ENCODE data around the gene RNF224.
"Not testable (repeated sequence)": the region's sequence is repeated elsewhere in the genome, so short reads cannot be mapped to it uniquely, and the experiment has no call there.

Gene RNF224

DNA sequence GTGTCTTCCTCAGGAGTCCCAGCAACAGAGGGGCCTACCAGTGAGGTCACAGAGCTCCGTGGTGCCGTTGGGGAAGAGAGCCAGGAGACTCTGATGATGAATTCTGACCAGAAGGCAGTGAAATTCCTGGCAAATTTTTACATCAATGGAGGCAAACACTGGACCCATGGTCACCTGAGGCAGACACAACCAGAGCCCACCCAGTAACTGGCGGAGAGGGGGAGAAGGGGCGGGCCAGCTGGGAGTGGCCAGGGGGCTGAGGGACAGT lies 23.8 kb downstream of the RNF224 start, which contains the start of gene STPG3:
Gene STPG3, plus strand, starts transcription at position 93 of the 268 bp plus-strand sequence. Its CDS starts 1 bp downstream, at position 94.
- DNase-seq (ENCODE audit: insufficient read length, low spot score) (no peak), FAIRE-seq (no peak)
- TF ChIP-seq POLR2A (IDR thresholded peaks at IDR 0.05; ENCODE audit: low read depth, low read length), result no peak

DNA sequence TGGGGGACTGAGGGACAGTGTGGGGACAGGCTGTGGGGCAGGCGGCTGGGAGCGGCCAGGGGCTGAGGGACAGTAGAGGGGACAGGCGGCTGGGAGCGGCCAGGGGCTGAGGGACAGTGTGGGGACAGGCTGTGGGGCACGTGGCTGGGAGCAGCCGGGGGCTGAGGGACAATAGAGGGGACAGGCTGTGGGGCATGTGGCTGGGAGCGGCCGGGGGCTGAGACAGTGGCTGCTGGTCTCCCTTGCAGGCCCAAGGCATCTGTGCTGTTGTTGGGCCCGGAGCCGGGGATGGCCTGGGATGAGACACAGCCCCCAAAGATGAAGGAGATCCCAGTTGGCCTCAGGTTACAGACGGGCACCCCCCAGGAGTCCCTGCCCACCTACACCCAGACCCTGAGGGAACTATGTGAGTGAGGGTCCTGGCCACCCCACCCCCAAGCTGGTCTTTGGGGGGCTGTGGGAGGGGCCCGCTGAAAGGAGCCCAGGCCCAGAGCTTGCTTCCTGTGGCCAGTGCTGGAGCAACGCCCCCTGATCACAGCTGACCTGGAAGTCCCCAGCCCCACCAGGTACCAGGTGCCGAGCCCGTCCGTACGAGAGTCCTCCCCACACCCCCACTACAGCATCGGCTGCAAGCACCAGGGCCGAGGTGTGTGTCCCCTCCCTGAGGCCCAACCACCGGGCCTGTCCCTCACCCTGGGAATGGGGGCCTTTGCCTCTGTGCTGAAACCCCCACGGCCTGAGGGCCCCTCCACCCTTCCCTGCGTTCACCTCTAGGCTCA lies 24.4 kb downstream of the RNF224 start:
- FAIRE-seq (no peak), DNase-seq (ENCODE audit: insufficient read length, low spot score) (no peak)
- no peak for TF ChIP-seq POLR2A (IDR thresholded peaks at IDR 0.05; ENCODE audit: low read depth, low read length)

DNA sequence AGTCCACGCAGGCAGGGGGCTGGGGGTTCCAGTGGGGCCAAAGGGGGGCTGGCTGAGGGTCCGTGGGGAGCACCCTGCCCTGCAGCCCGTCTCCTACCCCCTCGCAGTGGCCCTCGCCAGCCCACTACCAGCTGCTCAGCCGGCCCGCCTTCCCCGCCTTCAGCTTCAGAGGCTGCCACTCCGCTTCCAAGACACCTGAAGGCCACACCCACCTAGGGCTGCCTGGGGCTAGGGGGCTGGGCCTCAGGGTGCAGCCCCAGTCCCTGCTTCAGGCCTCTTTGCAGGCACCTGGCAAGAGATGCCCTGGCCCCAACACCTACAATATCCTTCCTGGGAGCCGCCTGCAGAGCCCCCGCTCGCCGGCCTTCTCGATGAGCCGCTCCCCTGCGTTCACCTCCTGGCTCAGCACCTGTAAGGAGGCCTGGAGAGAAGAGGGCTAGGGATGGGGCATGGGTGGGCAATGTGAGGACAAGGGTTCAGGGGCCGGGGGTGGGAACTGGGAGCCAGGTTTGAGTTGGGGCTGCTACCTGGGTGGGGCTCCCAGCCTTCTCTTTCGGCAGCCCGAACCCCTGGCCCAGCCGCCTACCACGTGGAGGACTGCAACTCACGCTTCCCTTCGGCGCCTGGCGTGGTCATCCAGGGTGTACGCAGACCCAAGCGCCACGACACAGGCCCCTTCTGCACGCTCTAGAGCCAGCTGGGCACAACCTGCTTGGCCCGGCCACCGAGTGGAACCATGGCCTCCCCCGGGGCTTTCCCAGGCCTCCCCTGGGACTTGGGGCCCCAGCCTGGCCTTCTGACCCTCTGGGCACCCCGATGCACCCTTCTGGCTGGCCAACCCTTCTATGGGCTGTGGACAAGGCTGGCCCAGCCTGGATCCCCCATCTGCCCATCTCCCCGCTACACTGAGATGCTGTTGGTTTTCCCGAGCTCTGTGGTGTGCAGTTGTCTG lies 25.5 kb downstream of the RNF224 start:
- FAIRE-seq, result no peak
- DNase-seq (ENCODE audit: insufficient read length, low spot score), result no peak
- no peak for TF ChIP-seq POLR2A (IDR thresholded peaks at IDR 0.05; ENCODE audit: low read depth, low read length)

DNA sequence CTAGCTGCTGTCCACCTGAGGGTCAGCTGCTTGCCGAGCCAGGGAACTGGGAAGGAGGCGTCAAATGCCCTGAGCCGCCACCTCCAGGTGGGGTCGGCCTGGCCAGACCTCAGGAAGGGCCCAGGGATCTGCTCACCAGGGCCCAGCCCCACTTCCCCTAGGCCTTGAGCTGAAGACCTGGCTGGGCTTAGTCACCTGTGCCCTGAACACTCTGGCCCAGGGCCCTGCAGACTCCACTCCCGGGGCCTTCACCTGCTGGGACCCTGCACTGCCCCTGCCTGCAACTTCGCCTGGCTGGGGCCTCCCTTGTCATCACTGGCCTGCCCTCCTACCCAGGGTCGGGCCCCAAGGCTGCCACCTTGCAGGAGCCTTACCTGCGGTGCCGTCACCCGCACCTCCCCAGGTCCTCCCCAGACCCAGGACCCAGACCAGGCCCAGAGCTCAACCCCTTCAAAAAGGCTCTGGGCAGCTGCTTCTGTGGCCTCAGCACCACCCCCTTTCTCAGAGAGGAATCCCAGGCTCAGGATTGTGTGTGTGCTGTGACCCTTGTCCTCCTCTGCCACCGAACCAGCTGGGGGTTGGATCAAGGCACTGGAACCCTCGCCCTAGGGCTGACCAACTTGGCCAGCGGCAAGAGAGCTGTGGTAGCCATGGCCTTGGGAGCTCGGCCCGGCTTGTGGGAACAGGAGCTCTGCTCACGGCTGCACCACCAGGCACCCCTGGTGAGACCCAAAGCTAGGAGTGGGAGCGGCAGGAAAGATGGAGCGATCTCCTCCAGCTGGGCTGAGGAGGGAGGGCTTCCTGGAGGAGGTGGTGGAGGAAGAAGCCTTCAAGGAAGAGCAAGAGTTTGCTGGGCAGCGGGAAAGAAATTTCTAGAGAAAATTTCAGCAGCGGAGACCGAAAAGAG lies 26.7 kb downstream of the RNF224 start:
- DNase-seq (ENCODE audit: insufficient read length, low spot score) (no peak), FAIRE-seq (no peak)
- TF ChIP-seq POLR2A (IDR thresholded peaks at IDR 0.05; ENCODE audit: low read depth, low read length), result no peak

DNA sequence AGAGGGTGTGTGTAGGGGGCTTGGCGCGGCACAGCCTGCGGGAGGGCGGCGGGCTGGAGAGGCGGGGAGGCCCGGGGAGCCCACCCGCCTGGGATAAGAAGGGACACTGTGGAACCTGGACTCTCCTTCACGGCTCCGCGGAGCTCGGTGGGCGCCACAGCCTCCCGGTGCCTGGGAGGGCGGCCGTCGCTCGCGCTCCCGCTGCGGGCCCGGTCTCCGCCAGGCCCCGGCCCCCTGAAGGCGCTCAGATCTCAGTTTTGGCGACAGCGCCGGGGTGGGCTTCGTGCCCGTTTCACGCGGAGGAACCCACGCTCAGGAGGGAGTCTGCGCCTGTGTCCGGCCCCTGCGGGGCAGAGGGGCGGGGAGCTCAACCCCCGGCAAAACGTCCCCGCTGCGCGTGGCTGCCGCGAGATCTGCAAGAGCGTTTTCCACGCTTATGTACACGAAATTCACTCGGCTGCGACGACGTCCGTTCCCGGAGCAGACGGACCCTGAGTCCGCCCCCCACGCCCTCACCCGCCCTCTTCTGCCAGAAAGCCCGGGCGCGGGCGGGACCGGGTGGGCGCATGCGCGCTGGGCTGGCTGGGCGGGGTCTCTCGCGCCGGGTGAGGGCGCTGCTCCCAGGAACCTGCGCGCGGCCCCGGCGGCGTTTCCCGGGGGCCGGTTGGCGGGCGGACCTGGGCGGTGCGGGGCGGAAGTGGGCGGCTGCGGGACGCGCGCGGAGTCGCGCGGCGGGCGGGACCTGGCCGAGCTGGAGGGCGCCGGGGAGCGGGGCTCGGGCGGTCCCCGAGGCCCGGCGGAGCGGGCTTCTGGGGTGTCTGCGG lies 27.5 kb downstream of the RNF224 start, which contains the start of gene NELFB:
Gene NELFB, plus strand, starts transcription at position 704 of the 824 bp plus-strand sequence.
- DNase-seq (ENCODE audit: insufficient read length, low spot score), result peak; percentile 100
- FAIRE-seq, result no peak
- peak; percentile 96 for TF ChIP-seq POLR2A (IDR thresholded peaks at IDR 0.05; ENCODE audit: low read depth, low read length)

DNA sequence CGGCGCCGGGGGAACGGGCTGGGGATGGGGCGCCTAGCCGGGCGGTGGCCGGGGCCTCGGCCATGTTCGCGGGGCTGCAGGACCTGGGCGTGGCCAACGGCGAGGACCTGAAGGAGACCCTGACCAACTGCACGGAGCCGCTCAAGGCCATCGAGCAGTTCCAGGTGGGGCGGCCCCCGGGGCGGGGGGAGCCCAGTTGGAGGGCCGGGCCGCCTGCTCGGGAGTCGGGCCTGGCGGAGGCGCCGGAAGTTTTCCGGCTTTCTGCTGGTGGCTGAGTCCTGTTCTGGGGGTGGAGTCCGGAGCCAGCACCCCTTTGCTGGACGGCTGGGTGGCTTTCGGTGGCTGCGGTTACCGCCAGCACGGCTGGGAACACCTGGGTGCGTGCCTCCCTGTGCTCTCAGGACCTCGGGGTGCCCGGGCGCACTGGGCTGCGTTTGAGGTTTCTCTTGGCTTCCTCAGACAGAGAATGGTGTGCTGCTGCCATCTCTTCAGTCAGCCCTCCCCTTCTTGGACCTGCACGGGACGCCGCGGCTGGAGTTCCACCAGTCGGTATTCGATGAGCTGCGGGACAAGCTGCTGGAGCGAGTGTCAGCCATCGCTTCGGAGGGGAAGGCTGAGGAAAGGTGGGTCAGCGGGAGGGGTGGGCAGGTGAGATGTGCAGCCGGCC lies 28.3 kb downstream of the RNF224 start:
- TF ChIP-seq POLR2A (IDR thresholded peaks at IDR 0.05; ENCODE audit: low read depth, low read length), result no peak
- FAIRE-seq (no peak), DNase-seq (ENCODE audit: insufficient read length, low spot score) (peak; percentile 92)

DNA sequence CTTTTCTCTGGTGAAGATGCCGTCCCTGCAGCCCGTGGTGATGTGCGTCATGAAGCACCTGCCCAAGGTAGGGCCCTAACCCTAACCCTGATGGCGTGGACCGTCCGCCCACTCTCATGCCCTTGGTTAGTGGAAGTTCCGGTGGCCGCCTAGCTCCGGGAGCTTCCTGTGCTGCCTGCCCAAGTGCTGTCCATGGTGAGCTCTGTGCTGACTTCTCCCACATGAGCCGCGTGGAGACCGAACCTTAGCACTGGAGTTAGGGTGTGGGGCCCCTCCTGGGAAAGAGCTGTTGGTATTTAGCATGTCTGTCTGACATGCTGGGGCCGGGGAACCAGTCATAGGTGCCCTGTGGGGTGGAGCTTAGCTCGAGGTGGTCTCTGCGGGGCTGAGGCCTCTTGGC lies 29.1 kb downstream of the RNF224 start:
- no peak for DNase-seq (ENCODE audit: insufficient read length, low spot score)
- no peak for FAIRE-seq

DNA sequence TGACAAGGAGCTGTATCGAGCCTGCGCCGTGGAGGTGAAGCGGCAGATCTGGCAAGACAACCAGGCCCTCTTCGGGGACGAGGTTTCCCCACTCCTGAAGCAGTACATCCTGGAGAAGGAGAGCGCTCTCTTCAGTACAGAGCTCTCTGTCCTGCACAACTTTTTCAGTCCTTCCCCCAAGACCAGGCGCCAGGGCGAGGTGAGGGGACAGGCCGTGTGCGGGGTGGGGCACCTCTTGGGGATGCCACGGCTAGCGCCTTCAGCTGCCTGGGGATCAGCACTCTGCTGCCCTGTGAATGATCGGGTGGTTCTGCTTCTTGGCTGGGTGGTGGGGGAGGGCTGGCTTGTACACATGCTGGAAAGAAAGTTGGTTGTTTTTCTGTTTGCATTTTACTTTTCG lies 29.6 kb downstream of the RNF224 start:
- FAIRE-seq, result no peak
- no peak for DNase-seq (ENCODE audit: insufficient read length, low spot score)
- TF ChIP-seq POLR2A (IDR thresholded peaks at IDR 0.05; ENCODE audit: low read depth, low read length), result no peak

More for the DNA sequence above, 29.1 kb downstream of the RNF224 start:
- no peak for TF ChIP-seq POLR2A (IDR thresholded peaks at IDR 0.05; ENCODE audit: low read depth, low read length)

DNA sequence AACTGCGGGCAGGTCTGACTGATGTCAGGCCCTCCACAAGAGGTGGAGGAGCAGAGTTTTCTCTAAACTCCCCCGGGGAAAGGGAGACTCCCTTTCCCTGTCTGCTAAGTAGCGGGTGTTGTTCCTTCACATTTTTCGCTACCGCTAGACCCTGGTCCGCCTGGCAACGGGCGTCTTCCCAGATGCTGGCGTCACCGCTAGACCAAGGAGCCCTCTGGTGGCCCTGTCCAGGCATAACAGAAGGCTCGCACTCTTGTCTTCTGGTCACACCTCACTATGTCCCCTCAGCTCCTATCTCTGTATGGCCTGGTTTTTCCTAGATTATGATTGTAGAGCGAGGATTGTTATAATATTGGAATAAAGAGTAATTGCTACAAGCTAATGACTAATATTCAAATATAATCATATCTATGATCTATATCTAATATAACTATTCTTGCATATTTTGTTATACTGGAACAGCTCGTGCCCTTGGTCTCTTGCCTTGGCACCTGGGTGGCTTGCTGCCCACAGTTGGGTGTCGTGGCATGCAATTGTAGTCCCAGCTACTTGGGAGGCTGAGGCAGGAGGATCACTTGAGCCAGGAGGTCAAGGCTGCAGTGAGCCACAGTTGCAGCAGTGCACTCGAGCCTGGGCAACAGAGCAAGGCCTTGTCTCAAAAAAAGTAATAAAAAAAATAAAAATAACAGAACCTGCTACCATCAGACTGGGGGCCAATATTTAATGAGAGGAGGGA lies 35.0 kb downstream of the RNF224 start:
- FAIRE-seq; DNase-seq (ENCODE audit: insufficient read length, low spot score): not testable (repeated sequence)

DNA sequence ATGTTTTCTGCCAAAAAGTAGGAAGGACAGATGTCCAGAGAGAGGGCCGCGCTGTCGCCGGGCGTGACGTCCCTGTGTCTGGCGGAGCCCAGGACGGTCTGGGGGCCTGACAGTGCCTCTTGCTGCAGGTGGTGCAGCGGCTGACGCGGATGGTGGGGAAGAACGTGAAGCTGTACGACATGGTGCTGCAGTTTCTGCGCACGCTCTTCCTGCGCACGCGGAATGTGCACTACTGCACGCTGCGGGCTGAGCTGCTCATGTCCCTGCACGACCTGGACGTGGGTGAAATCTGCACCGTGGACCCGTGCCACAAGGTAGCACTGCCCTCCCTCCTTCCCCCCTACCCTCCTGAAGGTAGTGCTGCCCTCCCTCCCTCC lies 35.6 kb downstream of the RNF224 start:
- TF ChIP-seq POLR2A (IDR thresholded peaks at IDR 0.05; ENCODE audit: low read depth, low read length), result no peak
- FAIRE-seq (no peak), DNase-seq (ENCODE audit: insufficient read length, low spot score) (no peak)

DNA sequence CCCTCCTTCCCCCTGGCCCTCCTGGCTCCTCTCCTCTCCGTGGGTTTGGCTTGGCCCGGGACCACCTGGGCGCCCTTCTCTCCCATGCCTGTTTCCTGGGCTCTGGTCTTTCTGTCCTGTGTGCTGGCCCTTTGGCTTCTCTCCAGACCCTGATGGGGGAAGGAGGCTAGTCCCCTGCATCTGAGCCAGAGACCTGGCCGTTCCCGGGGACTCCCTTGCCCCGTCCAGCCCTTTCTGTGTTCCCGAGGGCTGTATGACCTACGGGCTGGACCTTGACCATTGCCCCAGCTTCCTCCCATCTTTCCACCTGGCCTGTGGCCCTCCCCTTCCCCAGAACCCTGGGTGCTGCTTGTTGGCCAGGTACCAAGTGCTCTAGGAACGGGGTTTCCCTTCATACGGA lies 36.2 kb downstream of the RNF224 start:
- no peak for FAIRE-seq
- no peak for TF ChIP-seq POLR2A (IDR thresholded peaks at IDR 0.05; ENCODE audit: low read depth, low read length)
- DNase-seq (ENCODE audit: insufficient read length, low spot score), result no peak

DNA sequence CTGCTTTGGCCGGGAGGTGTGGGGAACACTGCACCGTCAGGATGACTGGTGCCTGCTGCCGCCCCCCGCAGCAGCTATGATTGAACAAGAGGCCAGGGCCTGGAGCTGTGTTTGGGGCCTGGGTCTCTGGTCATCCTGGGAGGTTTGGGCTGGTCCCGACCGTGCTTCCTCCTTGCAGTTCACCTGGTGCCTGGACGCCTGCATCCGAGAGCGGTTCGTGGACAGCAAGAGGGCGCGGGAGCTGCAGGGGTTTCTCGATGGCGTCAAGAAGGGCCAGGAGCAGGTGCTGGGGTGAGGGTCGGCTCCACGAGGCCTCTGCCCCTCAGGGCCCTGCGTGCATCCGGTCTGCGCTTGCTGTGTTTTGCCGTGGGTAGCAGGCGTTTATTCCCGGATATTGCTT lies 36.8 kb downstream of the RNF224 start:
- no peak for FAIRE-seq
- DNase-seq (ENCODE audit: insufficient read length, low spot score), result no peak
- no peak for TF ChIP-seq POLR2A (IDR thresholded peaks at IDR 0.05; ENCODE audit: low read depth, low read length)

Measured in H54 (cell line).